GM19239 (cell line): Measurements from ENCODE around the gene CT45A3.
"Not testable (repeated sequence)": the region's sequence is repeated elsewhere in the genome, so short reads cannot be mapped to it uniquely, and the experiment has no call there.

Experiments
- DNase-seq: peaks from one replicate; pipeline ENCODE4 v3.0.0; 2011; ENCODE audit warnings: low spot score; ENCODE audit not compliant: insufficient read length
- FAIRE-seq: peaks from 2 replicates; lab custom pipeline; 2011; peaks lifted over from hg19 to GRCh38; lab: Jason Lieb, UNC

Gene CT45A3

GRCh38 chrX:135768091-135768490 is at the start of gene CT45A3:
Gene CT45A3, minus strand, starts transcription at chrX:135768191. Its CDS starts 3,747 bp downstream, at chrX:135764444.
- DNase-seq, FAIRE-seq: not testable (repeated sequence)

- DNase-seq, FAIRE-seq: not testable (repeated sequence)
These were observed 34.7 kb upstream of the CT45A3 start, which contains the start of gene CT45A6 for GRCh38 chrX:135802687-135803086. Gene CT45A6, minus strand, starts transcription at chrX:135802787. Its CDS starts 3,794 bp downstream, at chrX:135798993.

GRCh38 chrX:135785403-135785802 is 17.4 kb upstream of the CT45A3 start, which contains the start of gene CT45A5:
Gene CT45A5, minus strand, starts transcription at chrX:135785503. Its CDS starts 3,774 bp downstream, at chrX:135781729.
- not testable (repeated sequence) for DNase-seq, FAIRE-seq

GRCh38 chrX:135744739-135745138 is 23.3 kb downstream of the CT45A3 start:
- not testable (repeated sequence) for DNase-seq, FAIRE-seq

GRCh38 chrX:135741192-135741715 is 26.7 kb downstream of the CT45A3 start:
- FAIRE-seq, result no peak
- DNase-seq, result no peak

GRCh38 chrX:135740681-135741149 is 27.3 kb downstream of the CT45A3 start:
- FAIRE-seq (peak; percentile 92), DNase-seq (peak; percentile 19)

- DNase-seq (no peak), FAIRE-seq (peak; percentile 80)
These were observed 30.5 kb downstream of the CT45A3 start for GRCh38 chrX:135737366-135738071.

- peak; percentile 61 for FAIRE-seq
- DNase-seq, result not testable (repeated sequence)
These were observed 33.3 kb downstream of the CT45A3 start for GRCh38 chrX:135734666-135735065.

- no peak for FAIRE-seq
These were observed 54.2 kb downstream of the CT45A3 start for GRCh38 chrX:135713795-135714194.

GRCh38 chrX:135713183-135713689 is 54.8 kb downstream of the CT45A3 start, which contains the start of gene CT45A1:
Gene CT45A1, plus strand, starts transcription at chrX:135713639. Its CDS starts 5,302 bp downstream, at chrX:135718941.
- not testable (repeated sequence) for DNase-seq, FAIRE-seq

More at GRCh38 chrX:135713795-135714194, 54.2 kb downstream of the CT45A3 start:
- no peak for DNase-seq
